ENCODE measurements around the gene XRN2.
"Not testable (repeated sequence)": the region's sequence is repeated elsewhere in the genome, so short reads cannot be mapped to it uniquely, and the experiment has no call there.

XRN2 gene

GRCh38 chr20:21390768-21391167 lies 87.6 kb downstream of the XRN2 start:
- DNase-seq (ENCODE audit: low spot score) = no peak

GRCh38 chr20:21391185-21391971 lies 88.2 kb downstream of the XRN2 start:
- DNase-seq (ENCODE audit: low spot score) = no peak

GRCh38 chr20:21391972-21392352 lies 88.8 kb downstream of the XRN2 start:
- DNase-seq (ENCODE audit: low spot score) = no peak

GRCh38 chr20:21393166-21393565 lies 90.0 kb downstream of the XRN2 start:
- DNase-seq (ENCODE audit: low spot score) = no peak

- no peak for DNase-seq (ENCODE audit: low spot score)
These were observed 90.8 kb downstream of the XRN2 start for GRCh38 chr20:21393816-21394519.

GRCh38 chr20:21394551-21394950 lies 91.4 kb downstream of the XRN2 start:
- DNase-seq (ENCODE audit: low spot score) = no peak

- no peak for DNase-seq (ENCODE audit: low spot score)
These were observed 92.0 kb downstream of the XRN2 start for GRCh38 chr20:21395051-21395665.

- no peak for DNase-seq (ENCODE audit: low spot score)
These were observed 92.8 kb downstream of the XRN2 start for GRCh38 chr20:21395666-21396598.

GRCh38 chr20:21396599-21397340 lies 93.6 kb downstream of the XRN2 start:
- DNase-seq (ENCODE audit: low spot score) = no peak

GRCh38 chr20:21397341-21398108 lies 94.4 kb downstream of the XRN2 start, which contains the start of gene NKX2-4:
Gene NKX2-4 (minus strand): TSS chr20:21397526. CDS start chr20:21397399, 127 bp downstream.
- no peak for DNase-seq (ENCODE audit: low spot score)

GRCh38 chr20:21398109-21399004 lies 95.2 kb downstream of the XRN2 start:
- no peak for DNase-seq (ENCODE audit: low spot score)

GRCh38 chr20:21399005-21399475 lies 95.9 kb downstream of the XRN2 start:
- no peak for DNase-seq (ENCODE audit: low spot score)

GRCh38 chr20:21411725-21412124 lies 108.6 kb downstream of the XRN2 start:
- DNase-seq (ENCODE audit: low spot score) = no peak

- DNase-seq (ENCODE audit: low spot score) = not testable (repeated sequence)
These were observed 110.9 kb downstream of the XRN2 start for GRCh38 chr20:21413996-21414395.

GRCh38 chr20:21419147-21419546 lies 116.0 kb downstream of the XRN2 start:
- DNase-seq (ENCODE audit: low spot score) = not testable (repeated sequence)

- DNase-seq (ENCODE audit: low spot score) = no peak
These were observed 118.6 kb downstream of the XRN2 start for GRCh38 chr20:21421601-21422236.

GRCh38 chr20:21423712-21424111 lies 120.6 kb downstream of the XRN2 start:
- DNase-seq (ENCODE audit: low spot score) = not testable (repeated sequence)

GRCh38 chr20:21424846-21425245 lies 121.7 kb downstream of the XRN2 start:
- DNase-seq (ENCODE audit: low spot score) = no peak

- DNase-seq (ENCODE audit: low spot score) = no peak
These were observed 126.9 kb downstream of the XRN2 start for GRCh38 chr20:21430020-21430419.
